Gastrocnemius medialis (tissue), 4 donors: ENCODE data around the gene WDR64. TPM values are rescaled to one million over a fixed set of nuclear protein-coding genes. Genes with fewer than 3 reads are reported as not detected.

Source experiments
- ATAC-seq, 2 donors: fragments of 150-250 bp; one replicate each; pipeline ENCODE4 v1.9.1; 2016
- DNase-seq, 2 donors: peaks; one replicate each; pipeline ENCODE4 v3.0.0-alpha.2; 2019
- H3K27ac ChIP-seq, 4 donors: fragments of 200-600 bp; sonication (generic); 1 replicate in 1 of 4; 2 replicates in 3 of 4; pipeline ENCODE4 v1.5.1; 2016 to 2018; ENCODE audit warnings: mild to moderate bottlenecking in 2 of 4, moderate library complexity in 1 of 4
- H3K27me3 ChIP-seq, 3 donors: fragments of 200-600 bp; sonication (generic) in 2 of 3; 1 replicate in 1 of 3; 2 replicates in 2 of 3; pipeline versions ENCODE4 v1.5.1 to v1.6.0; 2016 to 2019; ENCODE audit warnings: mild to moderate bottlenecking in 1 of 3, moderate library complexity in 1 of 3
- H3K36me3 ChIP-seq, 2 donors: fragments of 200-600 bp; sonication (generic) in 1 of 2; one replicate each; pipeline ENCODE4 v1.5.1; 2017 to 2018
- H3K4me1 ChIP-seq, 2 donors: fragments of 200-600 bp; sonication (generic) in 1 of 2; one replicate each; pipeline ENCODE4 v1.5.1; 2016 to 2017; ENCODE audit warnings: mild to moderate bottlenecking in 2 of 2
- H3K4me3 ChIP-seq, 4 donors: fragments of 200-600 bp; sonication (generic) in 3 of 4; 1 replicate in 1 of 4; 2 replicates in 3 of 4; pipeline ENCODE4 v1.5.1; 2016 to 2019; ENCODE audit warnings: mild to moderate bottlenecking in 2 of 4
- H3K9me3 ChIP-seq, 3 donors: fragments of 200-600 bp; sonication (generic) in 2 of 3; 1 replicate in 1 of 3; 2 replicates in 2 of 3; pipeline ENCODE4 v1.5.1; 2016 to 2019
- CTCF ChIP-seq, 5 experiments: fragments of 450-650 bp in 3 of 5; fragments of 200-600 bp in 2 of 5; sonication (generic) in 2 of 5; IDR thresholded peaks in 4 of 5; conservative IDR thresholded peaks in 1 of 5; 1 replicate in 4 of 5; 2 replicates in 1 of 5; pipeline ENCODE4 v1.5.1; 2016 to 2019; ENCODE audit warnings: antibody characterized with exemption in 5 of 5, mild to moderate bottlenecking in 3 of 5, moderate library complexity in 3 of 5
- POLR2A ChIP-seq, 2 donors: fragments of 450-650 bp; IDR thresholded peaks; one replicate each; pipeline ENCODE4 v1.6.1; 2017; ENCODE audit warnings: antibody characterized with exemption in 2 of 2, mild to moderate bottlenecking in 2 of 2, moderate library complexity in 2 of 2
- in situ Hi-C, 4 donors: fragments of 200-750 bp; cut with MboI; loops; one replicate each; pipeline versions ENCODE4 v1.15.0 to v1.8.0; 2017; ENCODE audit warnings: low sequenced_read_pairs in 4 of 4
- intact Hi-C: fragments of 100-400 bp; cut with DNase I; formaldehyde crosslinking; loops from one replicate; pipeline ENCODE4 v1.15.1; 2023; ENCODE audit warnings: low total_unique reads
- total RNA-seq, 4 donors: library from RNA; depleted of rRNA; stranded (reverse); fragments of >200 nt; gene quantifications; one replicate each; pipeline versions ENCODE4 v1.1.0 to v1.2.3, GENCODE V29; 2016

Gene WDR64
- total RNA-seq, 4 donors from 2014 or later: 0.22 TPM; not detected in 3

GRCh38 chr1:241808265-241808664 is 156.2 kb downstream of the WDR64 start:
- no peaks in the 10 kb centered on the region for H3K9me3 ChIP-seq
- no peaks in the 10 kb centered on the region for H3K4me1 ChIP-seq
- H3K4me3 ChIP-seq: no peak overlapping the region
- DNase-seq (no peak), ATAC-seq (no peak)
- TF ChIP-seq POLR2A (IDR thresholded peaks at IDR 0.05) (no peak), CTCF (IDR thresholded peaks at IDR 0.05 in 4 of 5, conservative IDR thresholded peaks at IDR 0.05 in 1 of 5) (no peak)
- no peaks in the 10 kb centered on the region for H3K27me3 ChIP-seq
- H3K36me3 ChIP-seq: no peaks in the 10 kb centered on the region
- no peak overlapping the region for H3K27ac ChIP-seq
- in situ Hi-C loops: no loop called here
- intact Hi-C loops: no loop called here

GRCh38 chr1:241810769-241811405 is 158.8 kb downstream of the WDR64 start:
- TF ChIP-seq CTCF (IDR thresholded peaks at IDR 0.05 in 4 of 5, conservative IDR thresholded peaks at IDR 0.05 in 1 of 5) (no peak), POLR2A (IDR thresholded peaks at IDR 0.05) (no peak)
- intact Hi-C loops: no loop called here
- H3K9me3 ChIP-seq: no peaks in the 10 kb centered on the region
- ATAC-seq (no peak), DNase-seq (no peak)
- no peak overlapping the region for H3K4me3 ChIP-seq
- no peaks in the 10 kb centered on the region for H3K27me3 ChIP-seq
- in situ Hi-C loops: no loop called here
- no peak overlapping the region for H3K27ac ChIP-seq
- H3K4me1 ChIP-seq: no peaks in the 10 kb centered on the region
- H3K36me3 ChIP-seq: no peaks in the 10 kb centered on the region

- intact Hi-C loops: no loop called here
- DNase-seq: no peak
- no peak overlapping the region for H3K27ac ChIP-seq
- no peak overlapping the region for H3K4me3 ChIP-seq
- in situ Hi-C loops: no loop called here
- ATAC-seq: no peak
- no peaks in the 10 kb centered on the region for H3K4me1 ChIP-seq
- no peaks in the 10 kb centered on the region for H3K9me3 ChIP-seq
- H3K36me3 ChIP-seq: no peaks in the 10 kb centered on the region
- TF ChIP-seq CTCF (IDR thresholded peaks at IDR 0.05 in 4 of 5, conservative IDR thresholded peaks at IDR 0.05 in 1 of 5) (no peak), POLR2A (IDR thresholded peaks at IDR 0.05) (no peak)
- no peaks in the 10 kb centered on the region for H3K27me3 ChIP-seq
Measured at GRCh38 chr1:241813768-241814320, 161.8 kb downstream of the WDR64 start.

GRCh38 chr1:241816008-241816407 is 163.9 kb downstream of the WDR64 start:
- DNase-seq (no peak), ATAC-seq (no peak)
- no peak overlapping the region for H3K27ac ChIP-seq
- intact Hi-C loops (no loop called here), in situ Hi-C loops (no loop called here)
- H3K9me3 ChIP-seq: no peaks in the 10 kb centered on the region
- TF ChIP-seq CTCF (IDR thresholded peaks at IDR 0.05 in 4 of 5, conservative IDR thresholded peaks at IDR 0.05 in 1 of 5) (no peak), POLR2A (IDR thresholded peaks at IDR 0.05) (no peak)
- no peak overlapping the region for H3K4me3 ChIP-seq
- no peaks in the 10 kb centered on the region for H3K4me1 ChIP-seq
- no peaks in the 10 kb centered on the region for H3K27me3 ChIP-seq
- H3K36me3 ChIP-seq: no peaks in the 10 kb centered on the region
